ENCODE measurements around the gene WDR83. TPM values are rescaled to one million over a fixed set of nuclear protein-coding genes. Genes with fewer than 3 reads are reported as not detected.

The WDR83 gene
- polyA plus RNA-seq, 3 donors, result 7.9 to 9.9 (median 8.5) TPM

DNA sequence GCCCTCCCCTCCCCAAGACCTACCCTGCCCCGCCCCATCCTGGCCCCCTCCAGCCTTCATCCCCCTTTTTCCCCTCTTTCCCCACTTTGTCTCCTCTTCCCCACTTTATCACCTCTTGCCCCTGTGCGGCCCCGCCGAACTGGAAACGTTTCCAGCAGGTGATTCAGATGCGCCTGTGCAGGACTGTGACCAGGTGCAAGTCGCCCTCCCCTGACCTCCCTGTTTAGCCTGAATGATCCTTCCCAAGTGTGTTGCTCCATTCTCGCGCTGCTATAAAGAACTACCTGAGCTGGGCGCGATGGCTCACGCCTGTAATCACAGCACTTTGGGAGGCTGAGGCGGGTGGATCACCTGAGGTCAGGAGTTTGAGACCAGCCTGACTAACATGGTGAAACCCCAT lies 30.0 kb upstream of the WDR83 start:
- Histone ChIP-seq H3K4me1 (ENCODE audit: control insufficient read depth in 1 of 2, insufficient read depth in 2 of 2, low read length in 2 of 2) (peaks cover 8 to 12% of the 10 kb centered on the region in 2 donors), H4K20me1 (ENCODE audit: insufficient read depth, low read length) (no peaks in the 10 kb centered on the region), H3K9ac (ENCODE audit: insufficient read depth, low read length, poor library complexity, severe bottlenecking) (no peak overlapping the region), H3K4me3 (replicated peaks in 1 of 3; ENCODE audit: low read depth in 2 of 3, low read length in 3 of 3) (no peak overlapping the region), H2AFZ (ENCODE audit: insufficient read depth, low read depth, low read length, poor library complexity, severe bottlenecking) (no peak overlapping the region), H3K27ac (ENCODE audit: low read depth in 1 of 2, low read length in 2 of 2) (no peak overlapping the region), H3K79me2 (ENCODE audit: insufficient read depth, low read length) (no peaks in the 10 kb centered on the region), H3K4me2 (replicated peaks; ENCODE audit: extremely low read depth, low read length, poor library complexity, severe bottlenecking) (no peak overlapping the region), H3K9me3 (replicated peaks in 1 of 2; ENCODE audit: control insufficient read depth in 1 of 2, insufficient read depth in 1 of 2, low read length in 2 of 2) (no peaks in the 10 kb centered on the region), H3K36me3 (replicated peaks in 1 of 2; ENCODE audit: control insufficient read depth in 1 of 2, insufficient read depth in 2 of 2, low read length in 2 of 2) (peaks cover under 1 to 4% of the 10 kb centered on the region in 2 donors), H3K27me3 (ENCODE audit: control insufficient read depth in 2 of 2, insufficient read depth in 2 of 2, low read length in 2 of 2) (no peaks in the 10 kb centered on the region)
- WGBS (ENCODE audit: insufficient coverage), result 94% methylated on average over 11 of the region's 13 CpGs
- TF ChIP-seq, protein P1, sequence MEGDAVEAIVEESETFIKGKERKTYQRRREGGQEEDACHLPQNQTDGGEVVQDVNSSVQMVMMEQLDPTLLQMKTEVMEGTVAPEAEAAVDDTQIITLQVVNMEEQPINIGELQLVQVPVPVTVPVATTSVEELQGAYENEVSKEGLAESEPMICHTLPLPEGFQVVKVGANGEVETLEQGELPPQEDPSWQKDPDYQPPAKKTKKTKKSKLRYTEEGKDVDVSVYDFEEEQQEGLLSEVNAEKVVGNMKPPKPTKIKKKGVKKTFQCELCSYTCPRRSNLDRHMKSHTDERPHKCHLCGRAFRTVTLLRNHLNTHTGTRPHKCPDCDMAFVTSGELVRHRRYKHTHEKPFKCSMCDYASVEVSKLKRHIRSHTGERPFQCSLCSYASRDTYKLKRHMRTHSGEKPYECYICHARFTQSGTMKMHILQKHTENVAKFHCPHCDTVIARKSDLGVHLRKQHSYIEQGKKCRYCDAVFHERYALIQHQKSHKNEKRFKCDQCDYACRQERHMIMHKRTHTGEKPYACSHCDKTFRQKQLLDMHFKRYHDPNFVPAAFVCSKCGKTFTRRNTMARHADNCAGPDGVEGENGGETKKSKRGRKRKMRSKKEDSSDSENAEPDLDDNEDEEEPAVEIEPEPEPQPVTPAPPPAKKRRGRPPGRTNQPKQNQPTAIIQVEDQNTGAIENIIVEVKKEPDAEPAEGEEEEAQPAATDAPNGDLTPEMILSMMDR (IDR thresholded peaks at IDR 0.05), result no peak
- peaks cover 15 to 26% of the 10 kb centered on the region in 2 donors for H3K36me3 Mint-ChIP-seq
- peaks cover 9% of the 10 kb centered on the region for H3K4me1 Mint-ChIP-seq
- intact Hi-C loops (cut with micrococcal nuclease), result no loop called here
- no peak for DNase-seq
- H3K27me3 Mint-ChIP-seq (ENCODE audit: low read depth in 3 of 3), result peaks cover 0 to 2% (median 0%) of the 10 kb centered on the region in 3 donors
- H3K9me3 Mint-ChIP-seq, result peaks cover 0 to 4% (median 0%) of the 10 kb centered on the region in 7 donors
- no peak overlapping the region for H3K4me3 Mint-ChIP-seq
- no peak overlapping the region for H3K27ac Mint-ChIP-seq

DNA sequence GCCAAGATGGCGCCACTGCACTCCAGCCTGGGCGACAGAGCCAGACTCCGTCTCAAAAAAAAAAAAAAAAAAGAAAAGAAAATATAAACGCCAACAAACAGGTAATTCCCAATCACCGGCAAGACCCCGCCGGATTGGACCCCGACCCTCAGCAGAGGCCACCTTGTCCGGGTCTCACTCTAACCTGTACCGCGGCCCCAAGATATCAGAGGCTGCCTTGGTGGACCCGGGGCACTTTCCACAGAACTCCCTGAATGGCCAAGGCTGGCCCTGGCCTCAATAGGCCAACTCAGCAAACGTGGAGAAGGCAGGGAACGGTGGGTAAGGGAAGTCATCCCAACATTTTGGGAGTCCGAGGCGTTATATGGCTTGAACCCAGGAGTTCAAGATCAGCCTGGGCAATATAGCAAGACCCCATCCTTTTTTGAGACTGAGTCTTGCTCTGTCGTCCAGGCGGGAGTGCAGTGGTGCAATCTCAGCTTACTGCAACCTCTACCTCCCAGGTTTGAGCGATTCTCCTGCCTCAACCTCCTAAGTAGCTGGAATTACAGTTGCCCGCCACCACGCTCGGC lies 27.9 kb upstream of the WDR83 start:
- Histone ChIP-seq H3K9ac (ENCODE audit: insufficient read depth, low read length, poor library complexity, severe bottlenecking) (no peak overlapping the region), H4K20me1 (ENCODE audit: insufficient read depth, low read length) (no peaks in the 10 kb centered on the region), H3K9me3 (replicated peaks in 1 of 2; ENCODE audit: control insufficient read depth in 1 of 2, insufficient read depth in 1 of 2, low read length in 2 of 2) (no peaks in the 10 kb centered on the region), H3K36me3 (replicated peaks in 1 of 2; ENCODE audit: control insufficient read depth in 1 of 2, insufficient read depth in 2 of 2, low read length in 2 of 2) (peaks cover 4% of the 10 kb centered on the region in 2 donors), H3K27ac (ENCODE audit: low read depth in 1 of 2, low read length in 2 of 2) (no peak overlapping the region), H3K4me1 (ENCODE audit: control insufficient read depth in 1 of 2, insufficient read depth in 2 of 2, low read length in 2 of 2) (peaks cover 8 to 12% of the 10 kb centered on the region in 2 donors), H3K4me3 (replicated peaks in 1 of 3; ENCODE audit: low read depth in 2 of 3, low read length in 3 of 3) (no peak overlapping the region), H3K4me2 (replicated peaks; ENCODE audit: extremely low read depth, low read length, poor library complexity, severe bottlenecking) (no peak overlapping the region), H3K79me2 (ENCODE audit: insufficient read depth, low read length) (no peaks in the 10 kb centered on the region), H2AFZ (ENCODE audit: insufficient read depth, low read depth, low read length, poor library complexity, severe bottlenecking) (no peak overlapping the region), H3K27me3 (ENCODE audit: control insufficient read depth in 2 of 2, insufficient read depth in 2 of 2, low read length in 2 of 2) (no peaks in the 10 kb centered on the region)
- Mint-ChIP-seq H3K9me3 (peaks cover 0 to 7% (median 0%) of the 10 kb centered on the region in 7 donors), H3K27ac (no peak overlapping the region), H3K36me3 (peaks cover 15 to 22% of the 10 kb centered on the region in 2 donors), H3K27me3 (ENCODE audit: low read depth in 3 of 3) (peaks cover 0 to 2% (median 0%) of the 10 kb centered on the region in 3 donors), H3K4me1 (peaks cover 9% of the 10 kb centered on the region), H3K4me3 (no peak overlapping the region)
- TF ChIP-seq, protein P1 (IDR thresholded peaks at IDR 0.05), result no peak
- no peak for DNase-seq
- intact Hi-C loops (cut with micrococcal nuclease), result no loop called here
- 96% methylated on average over 18 of the region's 22 CpGs for WGBS (ENCODE audit: insufficient coverage)
